Bronchial epithelial cell (primary cell): ENCODE measurements around the gene PGLYRP2. TPM values are rescaled to one million over a fixed set of nuclear protein-coding genes. Genes with fewer than 3 reads are reported as not detected.
"Not testable (repeated sequence)": the region's sequence is repeated elsewhere in the genome, so short reads cannot be mapped to it uniquely, and the experiment has no call there.

Experiments
- DNase-seq: peaks from one replicate; pipeline ENCODE4 v3.0.0-alpha.2; 2010; ENCODE audit warnings: low read depth
- FAIRE-seq: peaks from 2 replicates; lab custom pipeline; 2011; peaks lifted over from hg19 to GRCh38; lab: Jason Lieb, UNC
- H3K27me3 ChIP-seq: 2 replicates; pipeline ENCODE4 v1.5.1; 2011; ENCODE audit warnings: low read length; ENCODE audit not compliant: control insufficient read depth, insufficient read depth
- H3K36me3 ChIP-seq: 2 replicates; pipeline ENCODE4 v1.5.1; 2011; ENCODE audit warnings: low read length; ENCODE audit not compliant: control insufficient read depth, insufficient read depth
- H3K4me3 ChIP-seq: 2 replicates; pipeline ENCODE4 v1.5.1; 2011; ENCODE audit warnings: mild to moderate bottlenecking, low read depth, low read length, control low read depth
- total RNA-seq: library from RNA; depleted of rRNA; stranded (reverse); fragments of >200 nt; gene quantifications from 2 replicates; pipeline ENCODE4 v1.2.1, GENCODE V29; 2014
- TF ChIP-seq, protein P1 (sequence below): IDR thresholded peaks from 2 replicates; pipeline ENCODE4 v1.5.1; 2011; ENCODE audit warnings: mild to moderate bottlenecking, moderate library complexity, low read length, control low read depth, inconsistent platforms; ENCODE audit not compliant: insufficient read depth, severe bottlenecking

Gene PGLYRP2
- total RNA-seq, 1 donor from 2014 or later: not detected

- H3K4me3 ChIP-seq: no peak overlapping the region
- TF ChIP-seq, protein P1, sequence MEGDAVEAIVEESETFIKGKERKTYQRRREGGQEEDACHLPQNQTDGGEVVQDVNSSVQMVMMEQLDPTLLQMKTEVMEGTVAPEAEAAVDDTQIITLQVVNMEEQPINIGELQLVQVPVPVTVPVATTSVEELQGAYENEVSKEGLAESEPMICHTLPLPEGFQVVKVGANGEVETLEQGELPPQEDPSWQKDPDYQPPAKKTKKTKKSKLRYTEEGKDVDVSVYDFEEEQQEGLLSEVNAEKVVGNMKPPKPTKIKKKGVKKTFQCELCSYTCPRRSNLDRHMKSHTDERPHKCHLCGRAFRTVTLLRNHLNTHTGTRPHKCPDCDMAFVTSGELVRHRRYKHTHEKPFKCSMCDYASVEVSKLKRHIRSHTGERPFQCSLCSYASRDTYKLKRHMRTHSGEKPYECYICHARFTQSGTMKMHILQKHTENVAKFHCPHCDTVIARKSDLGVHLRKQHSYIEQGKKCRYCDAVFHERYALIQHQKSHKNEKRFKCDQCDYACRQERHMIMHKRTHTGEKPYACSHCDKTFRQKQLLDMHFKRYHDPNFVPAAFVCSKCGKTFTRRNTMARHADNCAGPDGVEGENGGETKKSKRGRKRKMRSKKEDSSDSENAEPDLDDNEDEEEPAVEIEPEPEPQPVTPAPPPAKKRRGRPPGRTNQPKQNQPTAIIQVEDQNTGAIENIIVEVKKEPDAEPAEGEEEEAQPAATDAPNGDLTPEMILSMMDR: no peak
- FAIRE-seq: no peak
- no peaks in the 10 kb centered on the region for H3K36me3 ChIP-seq
- no peak for DNase-seq
- H3K27me3 ChIP-seq: no peaks in the 10 kb centered on the region
These were observed 19.0 kb upstream of the PGLYRP2 start for GRCh38 chr19:15498156-15498858.

DNA sequence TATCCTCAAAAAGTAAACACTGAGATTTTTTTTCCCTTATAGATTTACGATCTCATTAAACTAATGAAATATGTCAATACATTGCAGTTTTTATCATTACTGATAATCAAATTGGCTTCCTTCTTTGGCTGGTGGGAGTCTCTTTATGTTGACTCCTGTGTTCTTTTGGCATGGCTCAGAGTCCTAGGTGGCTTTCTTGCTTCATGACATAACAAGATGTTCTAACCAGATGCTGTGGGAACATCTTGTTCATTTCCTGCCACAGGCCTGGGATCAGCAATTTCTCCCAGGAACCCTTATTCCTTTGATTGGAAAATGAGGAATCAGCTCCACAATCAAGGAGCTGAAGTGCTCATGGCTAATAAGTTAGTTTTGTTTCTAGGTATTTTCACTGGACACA lies 15.8 kb upstream of the PGLYRP2 start:
- Histone ChIP-seq H3K36me3 (no peaks in the 10 kb centered on the region), H3K27me3 (no peaks in the 10 kb centered on the region), H3K4me3 (no peak overlapping the region)
- FAIRE-seq (no peak), DNase-seq (no peak)
- TF ChIP-seq, protein P1: no peak

DNA sequence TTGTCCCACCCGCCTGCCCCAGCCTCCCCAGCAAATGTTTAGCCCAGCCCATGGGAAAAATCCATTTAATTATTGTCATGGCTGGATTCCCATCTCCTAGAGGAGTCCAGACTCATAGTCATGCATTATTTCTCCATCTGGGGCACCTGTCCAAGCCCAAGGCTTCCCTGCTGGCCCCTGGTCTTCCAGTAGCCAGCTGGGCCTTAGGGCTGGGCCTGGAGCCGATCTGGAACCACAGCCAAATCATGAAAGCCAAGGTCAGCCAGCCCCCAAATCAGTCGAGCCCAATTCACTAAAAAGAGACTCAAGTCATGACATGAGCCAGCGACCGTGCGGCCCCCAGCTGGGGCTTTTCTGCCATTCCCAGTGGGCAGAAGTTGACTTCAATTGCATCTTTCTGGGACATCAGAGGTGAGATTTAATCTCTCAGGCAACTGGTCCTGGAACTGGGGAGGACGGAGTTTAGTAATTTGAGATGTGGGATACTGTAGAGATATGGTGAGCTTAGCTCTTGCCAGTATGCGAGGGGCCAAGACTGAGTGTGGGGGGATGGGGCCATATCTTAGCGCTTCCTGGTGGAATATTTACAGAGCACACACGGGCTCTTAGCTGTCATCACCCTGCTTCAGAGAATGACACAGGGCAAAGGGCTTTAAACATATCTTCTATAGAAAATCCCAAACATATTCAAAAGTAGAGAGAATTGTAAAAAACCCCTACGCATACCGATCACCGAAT lies 9.4 kb upstream of the PGLYRP2 start:
- DNase-seq (no peak), FAIRE-seq (no peak)
- Histone ChIP-seq H3K27me3 (no peaks in the 10 kb centered on the region), H3K4me3 (no peak overlapping the region), H3K36me3 (no peaks in the 10 kb centered on the region)
- TF ChIP-seq, protein P1: no peak

DNA sequence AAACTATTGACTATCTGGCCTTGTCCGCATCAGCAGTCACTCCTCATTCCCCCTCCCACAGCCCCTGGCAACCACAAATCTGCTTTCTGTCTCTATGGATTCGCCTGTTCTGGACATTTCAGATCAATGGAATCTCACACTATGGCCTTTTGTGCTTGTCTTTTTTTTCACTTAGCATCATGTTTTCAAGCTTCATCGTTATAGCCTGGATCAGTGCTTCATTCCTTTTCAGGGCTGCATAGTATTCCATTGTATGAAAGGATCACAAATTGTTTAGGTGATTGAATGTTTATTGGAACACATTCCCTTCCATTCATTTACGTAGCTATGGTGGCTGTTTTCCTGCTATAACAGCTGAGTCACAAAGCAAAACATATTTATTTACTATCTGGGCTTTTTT lies 7.7 kb upstream of the PGLYRP2 start:
- no peak for FAIRE-seq
- Histone ChIP-seq H3K27me3 (no peaks in the 10 kb centered on the region), H3K4me3 (no peak overlapping the region), H3K36me3 (no peaks in the 10 kb centered on the region)
- TF ChIP-seq, protein P1: no peak
- DNase-seq: no peak

- FAIRE-seq, H3K36me3 ChIP-seq, DNase-seq, H3K27me3 ChIP-seq, H3K4me3 ChIP-seq: not testable (repeated sequence)
These were observed 6.5 kb upstream of the PGLYRP2 start for GRCh38 chr19:15485768-15486167.

GRCh38 chr19:15480996-15481395 lies 1.7 kb upstream of the PGLYRP2 start:
- not testable (repeated sequence) for DNase-seq, H3K27me3 ChIP-seq, H3K4me3 ChIP-seq, H3K36me3 ChIP-seq, FAIRE-seq
